ENCODE measurements around the gene HNRNPF. TPM values are rescaled to one million over a fixed set of nuclear protein-coding genes. Genes with fewer than 3 reads are reported as not detected.
"Not testable (repeated sequence)": the region's sequence is repeated elsewhere in the genome, so short reads cannot be mapped to it uniquely, and the experiment has no call there.

The HNRNPF gene
- total RNA-seq, 1 donor from 2014 or later: 351 TPM

DNA sequence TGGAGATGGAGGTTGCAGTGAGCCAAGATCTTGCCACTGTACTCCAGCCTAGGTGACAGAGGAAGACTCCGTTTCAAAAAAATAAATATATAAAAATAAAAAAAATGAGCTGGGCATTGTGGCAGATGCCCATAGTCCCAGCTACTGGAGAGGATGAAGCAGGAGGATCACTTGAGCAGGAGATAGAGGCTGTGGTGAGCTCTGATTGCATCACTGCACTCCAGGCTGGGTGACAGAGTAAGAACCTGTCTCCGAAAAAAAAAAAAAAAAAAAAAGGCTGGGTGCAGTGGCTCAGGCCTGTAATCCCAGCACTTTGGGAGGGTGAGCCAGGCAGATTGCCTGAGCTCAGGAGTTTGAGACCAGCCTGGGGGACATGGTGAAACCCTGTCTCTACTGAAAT, 39.8 kb upstream of the HNRNPF start:
- TF ChIP-seq, protein P1, sequence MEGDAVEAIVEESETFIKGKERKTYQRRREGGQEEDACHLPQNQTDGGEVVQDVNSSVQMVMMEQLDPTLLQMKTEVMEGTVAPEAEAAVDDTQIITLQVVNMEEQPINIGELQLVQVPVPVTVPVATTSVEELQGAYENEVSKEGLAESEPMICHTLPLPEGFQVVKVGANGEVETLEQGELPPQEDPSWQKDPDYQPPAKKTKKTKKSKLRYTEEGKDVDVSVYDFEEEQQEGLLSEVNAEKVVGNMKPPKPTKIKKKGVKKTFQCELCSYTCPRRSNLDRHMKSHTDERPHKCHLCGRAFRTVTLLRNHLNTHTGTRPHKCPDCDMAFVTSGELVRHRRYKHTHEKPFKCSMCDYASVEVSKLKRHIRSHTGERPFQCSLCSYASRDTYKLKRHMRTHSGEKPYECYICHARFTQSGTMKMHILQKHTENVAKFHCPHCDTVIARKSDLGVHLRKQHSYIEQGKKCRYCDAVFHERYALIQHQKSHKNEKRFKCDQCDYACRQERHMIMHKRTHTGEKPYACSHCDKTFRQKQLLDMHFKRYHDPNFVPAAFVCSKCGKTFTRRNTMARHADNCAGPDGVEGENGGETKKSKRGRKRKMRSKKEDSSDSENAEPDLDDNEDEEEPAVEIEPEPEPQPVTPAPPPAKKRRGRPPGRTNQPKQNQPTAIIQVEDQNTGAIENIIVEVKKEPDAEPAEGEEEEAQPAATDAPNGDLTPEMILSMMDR (IDR thresholded peaks at IDR 0.05; ENCODE audit: insufficient read depth, low read length, severe bottlenecking): no peak
- FAIRE-seq: no peak
- Histone ChIP-seq H3K27me3 (ENCODE audit: control insufficient read depth, insufficient read depth, low read length) (no peaks in the 10 kb centered on the region), H3K36me3 (ENCODE audit: control insufficient read depth, insufficient read depth, low read length) (no peaks in the 10 kb centered on the region), H3K4me3 (ENCODE audit: low read depth, low read length) (no peak overlapping the region)
- no peak for DNase-seq (ENCODE audit: low read depth)

DNA sequence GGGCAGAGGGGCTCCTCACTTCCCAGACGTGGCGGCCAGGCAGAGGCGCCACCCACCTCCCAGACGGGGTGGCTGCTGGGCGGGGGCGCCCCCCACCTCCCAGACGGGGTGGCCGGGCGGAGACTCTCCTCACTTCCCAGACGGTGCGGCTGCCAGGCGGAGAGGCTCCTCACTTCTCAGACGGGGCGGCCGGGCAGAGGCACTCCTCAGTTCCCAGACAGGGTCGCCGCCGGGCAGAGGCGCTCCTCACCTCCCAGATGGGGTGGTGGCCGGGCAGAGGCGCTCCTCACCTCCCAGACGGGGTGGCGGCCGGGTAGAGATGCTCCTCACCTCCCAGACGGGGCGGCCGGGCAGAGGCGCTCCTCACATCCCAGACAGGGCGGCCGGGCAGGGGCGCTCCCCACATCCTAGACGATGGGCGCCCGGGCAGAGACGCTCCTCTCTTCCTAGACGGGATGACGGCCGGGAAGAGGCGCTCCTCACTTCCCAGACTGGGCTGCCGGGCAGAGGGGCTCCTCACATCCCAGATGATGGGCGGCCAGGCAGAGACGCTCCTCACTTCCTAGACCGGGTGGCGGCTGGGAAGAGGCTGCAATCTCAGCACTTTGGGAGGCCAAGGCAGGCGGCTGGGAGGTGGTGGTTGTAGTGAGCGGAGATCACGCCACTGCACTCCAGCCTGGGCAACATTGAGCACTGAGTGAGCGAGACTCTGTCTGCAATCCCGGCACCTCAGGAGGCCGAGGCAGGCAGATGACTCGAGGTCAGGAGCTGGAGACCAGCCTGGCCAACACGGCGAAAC, 37.4 kb upstream of the HNRNPF start:
- H3K36me3 ChIP-seq (ENCODE audit: control insufficient read depth, insufficient read depth, low read length); DNase-seq (ENCODE audit: low read depth); FAIRE-seq; H3K4me3 ChIP-seq (ENCODE audit: low read depth, low read length); H3K27me3 ChIP-seq (ENCODE audit: control insufficient read depth, insufficient read depth, low read length): not testable (repeated sequence)

DNA sequence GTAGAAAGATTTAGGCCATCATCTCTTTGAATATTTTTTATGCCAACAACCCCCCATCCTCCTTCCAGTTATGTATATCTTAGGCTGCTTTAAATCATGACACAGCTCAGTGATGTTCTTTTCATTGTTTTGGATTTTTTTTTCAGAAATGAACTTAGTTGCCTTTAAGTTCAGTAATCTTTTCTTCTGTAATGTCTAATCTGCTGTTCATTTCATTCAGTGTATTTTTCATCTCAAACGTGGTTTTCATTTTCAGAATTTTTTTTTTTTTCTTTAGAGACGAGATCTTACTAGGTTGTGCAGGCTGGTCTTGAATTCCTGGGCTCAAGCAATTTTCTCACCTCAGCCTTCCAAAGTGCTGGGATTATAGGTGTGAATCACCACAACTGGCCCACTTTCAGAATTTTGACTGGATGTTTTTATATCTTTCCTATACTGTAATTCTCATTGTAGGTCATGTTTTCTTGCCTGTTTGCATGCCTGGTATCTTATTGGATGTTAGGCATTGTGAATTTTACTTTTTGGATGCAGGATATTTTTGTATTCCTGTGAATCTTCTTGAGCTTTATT, 36.0 kb upstream of the HNRNPF start:
- no peak overlapping the region for H3K4me3 ChIP-seq (ENCODE audit: low read depth, low read length)
- H3K27me3 ChIP-seq (ENCODE audit: control insufficient read depth, insufficient read depth, low read length): no peaks in the 10 kb centered on the region
- no peaks in the 10 kb centered on the region for H3K36me3 ChIP-seq (ENCODE audit: control insufficient read depth, insufficient read depth, low read length)
- TF ChIP-seq, protein P1 (IDR thresholded peaks at IDR 0.05; ENCODE audit: insufficient read depth, low read length, severe bottlenecking): no peak
- DNase-seq (ENCODE audit: low read depth) (peak; percentile 30), FAIRE-seq (no peak)

DNA sequence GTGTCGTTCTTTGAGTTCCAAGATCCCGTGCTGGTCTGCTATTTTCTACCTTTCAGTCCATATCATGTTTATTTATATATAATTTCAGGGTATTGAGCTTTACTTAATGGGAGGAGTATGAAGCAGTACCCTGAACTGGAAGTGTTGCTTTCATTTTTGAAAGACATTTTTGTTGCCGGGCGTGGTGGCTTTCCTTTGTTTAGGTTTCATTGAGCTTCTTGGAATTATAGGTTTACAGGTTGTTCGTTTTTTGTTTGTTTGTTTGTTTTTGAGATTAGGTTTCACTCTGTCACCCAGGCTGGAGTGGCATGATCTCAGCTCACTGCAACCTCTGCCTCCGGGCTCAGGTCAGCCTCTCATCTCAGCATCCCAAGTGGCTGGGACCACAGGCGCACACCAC, 35.3 kb upstream of the HNRNPF start:
- Histone ChIP-seq H3K27me3 (ENCODE audit: control insufficient read depth, insufficient read depth, low read length) (no peaks in the 10 kb centered on the region), H3K36me3 (ENCODE audit: control insufficient read depth, insufficient read depth, low read length) (no peaks in the 10 kb centered on the region), H3K4me3 (ENCODE audit: low read depth, low read length) (no peak overlapping the region)
- DNase-seq (ENCODE audit: low read depth): no peak
- FAIRE-seq: no peak
- TF ChIP-seq, protein P1 (IDR thresholded peaks at IDR 0.05; ENCODE audit: insufficient read depth, low read length, severe bottlenecking): no peak

DNA sequence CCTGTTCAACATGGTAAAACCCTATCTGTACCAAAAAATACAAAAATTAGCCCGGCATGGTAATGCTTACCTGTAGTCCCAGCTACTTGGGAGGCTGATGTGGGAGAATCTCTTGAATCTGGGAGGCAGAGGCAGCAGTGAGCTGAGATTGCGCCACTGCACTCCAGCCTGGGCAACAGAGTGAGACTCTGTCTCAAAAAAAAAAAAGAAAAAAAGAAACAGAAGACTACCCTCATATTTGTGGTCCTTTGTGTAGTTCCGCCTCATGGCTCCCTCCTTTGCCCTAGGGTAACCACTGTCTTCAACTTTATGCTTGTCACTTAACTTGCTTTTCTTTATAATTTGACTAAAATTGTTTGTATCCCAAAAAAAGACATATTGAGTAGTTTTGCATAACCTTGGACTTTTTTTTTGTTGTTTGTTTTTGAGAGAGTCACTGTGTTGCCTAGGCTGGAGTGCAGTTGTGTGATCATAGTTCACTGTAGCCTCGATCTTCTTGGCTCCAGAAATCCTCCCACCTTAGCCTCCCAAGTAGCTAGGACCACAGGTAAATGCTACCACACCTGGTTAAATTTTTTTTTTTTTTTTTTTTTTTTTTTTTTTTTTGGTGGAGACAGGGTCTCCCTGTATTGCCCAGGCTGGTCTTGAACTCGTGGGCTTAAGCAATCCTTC, 31.6 kb upstream of the HNRNPF start:
- FAIRE-seq: no peak
- DNase-seq (ENCODE audit: low read depth): no peak
- TF ChIP-seq, protein P1 (IDR thresholded peaks at IDR 0.05; ENCODE audit: insufficient read depth, low read length, severe bottlenecking): no peak
- no peak overlapping the region for H3K4me3 ChIP-seq (ENCODE audit: low read depth, low read length)
- H3K36me3 ChIP-seq (ENCODE audit: control insufficient read depth, insufficient read depth, low read length): no peaks in the 10 kb centered on the region
- H3K27me3 ChIP-seq (ENCODE audit: control insufficient read depth, insufficient read depth, low read length): no peaks in the 10 kb centered on the region

DNA sequence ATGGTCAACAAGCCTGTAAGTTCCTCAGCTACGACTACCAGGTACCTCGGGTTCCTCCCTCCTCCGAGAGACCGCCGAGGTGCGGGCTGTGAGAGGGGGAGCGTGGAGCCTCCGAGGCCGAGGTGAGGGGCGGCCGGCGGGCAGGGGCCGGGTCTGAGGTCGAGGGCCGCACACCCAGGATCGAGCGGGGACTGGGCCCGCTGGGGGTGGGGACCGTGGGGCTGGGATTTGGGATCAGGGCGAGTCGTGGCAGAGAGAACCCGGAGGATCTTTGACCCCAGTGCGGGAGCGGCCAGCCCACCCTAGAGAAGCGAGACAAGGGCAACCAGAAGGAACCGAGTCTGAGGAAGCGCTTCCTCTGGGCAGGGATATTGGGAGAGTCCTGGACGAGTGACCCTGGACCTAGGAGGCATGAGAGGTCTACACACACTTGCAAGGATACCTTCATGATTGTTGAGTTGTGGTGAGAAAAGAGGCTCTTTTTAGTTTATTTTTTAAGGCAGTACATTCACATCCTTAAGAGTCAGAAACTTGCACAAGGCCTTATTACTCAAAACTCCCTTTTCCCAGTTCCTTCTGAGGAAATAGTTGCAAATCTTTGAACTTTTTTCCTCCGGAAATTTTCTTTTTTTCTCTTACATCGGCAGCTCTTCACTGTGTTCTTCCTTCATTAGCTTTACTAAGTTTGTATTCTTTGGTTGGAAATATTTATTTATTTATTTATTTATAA, 28.3 kb upstream of the HNRNPF start:
- H3K4me3 ChIP-seq (ENCODE audit: low read depth, low read length): peak overlapping the region; percentile 80
- no peaks in the 10 kb centered on the region for H3K36me3 ChIP-seq (ENCODE audit: control insufficient read depth, insufficient read depth, low read length)
- TF ChIP-seq, protein P1 (IDR thresholded peaks at IDR 0.05; ENCODE audit: insufficient read depth, low read length, severe bottlenecking): no peak
- no peaks in the 10 kb centered on the region for H3K27me3 ChIP-seq (ENCODE audit: control insufficient read depth, insufficient read depth, low read length)
- DNase-seq (ENCODE audit: low read depth): no peak
- no peak for FAIRE-seq

Data from bronchial epithelial cell (primary cell).